GM19240 (cell line): Measurements from ENCODE around the gene APEX2.
"Not testable (repeated sequence)": the region's sequence is repeated elsewhere in the genome, so short reads cannot be mapped to it uniquely, and the experiment has no call there.

ENCODE experiments used
- DNase-seq: peaks from one replicate; pipeline ENCODE4 v3.0.0; 2011; ENCODE audit warnings: low spot score; ENCODE audit not compliant: insufficient read length

The APEX2 gene

DNA sequence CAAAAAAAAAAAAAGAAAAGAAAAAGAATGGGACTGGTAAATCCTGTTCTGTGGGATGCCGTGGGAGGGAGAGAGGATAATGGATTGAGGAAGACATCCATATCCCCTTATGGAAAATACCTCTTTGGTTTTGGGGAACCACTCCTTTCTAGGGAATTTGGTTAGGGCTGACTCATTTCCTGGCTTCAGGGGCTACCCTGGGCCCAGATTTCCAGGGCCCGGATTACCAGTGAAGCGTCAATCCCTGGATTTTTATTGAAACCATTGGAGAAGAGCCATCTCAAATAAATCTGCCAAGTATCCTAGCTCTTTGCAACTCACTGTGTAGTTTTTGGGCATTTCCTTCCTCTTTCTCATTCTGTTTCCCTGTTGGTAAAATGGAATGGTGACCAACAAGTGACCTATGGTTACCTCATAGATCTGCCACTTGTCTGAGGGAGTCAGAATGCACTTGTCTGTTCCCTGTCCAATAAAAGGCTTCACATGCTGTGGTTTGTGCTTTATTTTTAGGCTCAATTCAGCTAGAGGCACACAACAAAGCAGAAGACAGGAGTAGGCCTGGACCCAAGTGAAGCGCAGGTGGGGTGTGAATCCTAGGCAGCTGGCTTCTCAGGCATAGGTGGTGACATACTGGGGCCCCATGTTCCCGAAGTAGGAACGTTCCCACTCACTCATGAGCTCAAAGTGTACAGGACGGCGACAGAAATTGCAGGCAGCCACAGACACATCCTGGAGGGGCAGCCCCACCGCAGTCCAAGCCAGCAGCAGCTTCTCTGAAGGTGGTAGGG is 8.6 kb downstream of the APEX2 start:
- no peak for DNase-seq

DNA sequence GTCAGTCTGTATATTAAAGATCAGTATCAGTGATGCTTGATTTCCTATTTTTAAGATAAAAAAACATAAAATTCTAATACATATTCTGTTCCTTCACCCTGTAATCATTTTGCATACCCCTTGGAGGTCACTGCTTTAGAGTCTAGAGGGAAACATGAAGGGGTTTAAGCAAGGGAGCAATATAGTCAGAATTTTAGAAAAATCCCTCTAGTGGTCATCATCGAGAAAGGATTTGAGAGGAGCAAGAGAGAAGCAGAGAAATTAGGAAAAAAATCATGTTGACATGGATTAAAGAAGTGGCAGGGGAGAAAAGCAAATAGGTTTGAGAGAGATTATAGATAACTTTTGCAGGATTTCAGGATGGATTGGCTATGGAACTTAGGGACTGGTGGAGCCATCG is 11.1 kb downstream of the APEX2 start:
- no peak for DNase-seq

DNA sequence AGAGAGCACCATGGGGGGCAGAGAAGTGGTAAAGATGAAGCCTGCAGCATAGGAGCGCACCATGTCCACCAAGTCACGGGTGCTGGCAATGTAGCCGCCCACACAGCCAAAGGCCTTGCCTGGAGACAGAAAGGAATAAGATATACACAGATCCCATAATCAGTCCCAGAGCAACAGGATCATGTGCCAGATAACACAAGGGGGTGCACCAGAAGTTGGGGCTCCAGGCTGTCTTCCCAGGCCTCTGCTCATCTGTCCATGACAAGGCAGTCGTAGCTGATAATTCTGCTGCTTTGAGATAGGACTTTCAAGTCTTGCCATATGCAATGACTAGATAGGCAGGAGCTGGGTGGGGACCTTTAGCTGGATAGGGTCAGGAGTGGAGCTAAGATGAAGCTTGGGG is 14.7 kb downstream of the APEX2 start:
- no peak for DNase-seq

DNA sequence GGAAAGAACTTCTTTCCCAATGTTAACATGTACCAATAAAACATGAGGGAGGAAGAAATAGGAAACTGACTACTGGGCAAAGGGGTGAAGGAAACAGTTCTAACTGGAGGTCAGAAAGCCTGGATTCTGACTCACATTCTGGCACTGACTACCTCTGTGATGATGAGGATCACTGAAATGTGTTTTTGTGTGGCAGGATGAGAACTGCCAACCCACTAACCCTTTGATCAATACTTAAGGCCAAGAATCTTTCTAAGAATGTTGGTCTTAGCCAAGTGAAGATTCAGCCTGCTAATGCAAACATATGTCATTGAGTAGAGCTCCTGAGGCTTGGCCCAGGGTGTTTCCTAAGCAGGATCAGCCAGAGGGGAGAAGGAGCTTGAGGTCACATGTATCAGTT is 26.0 kb downstream of the APEX2 start:
- no peak for DNase-seq

DNA sequence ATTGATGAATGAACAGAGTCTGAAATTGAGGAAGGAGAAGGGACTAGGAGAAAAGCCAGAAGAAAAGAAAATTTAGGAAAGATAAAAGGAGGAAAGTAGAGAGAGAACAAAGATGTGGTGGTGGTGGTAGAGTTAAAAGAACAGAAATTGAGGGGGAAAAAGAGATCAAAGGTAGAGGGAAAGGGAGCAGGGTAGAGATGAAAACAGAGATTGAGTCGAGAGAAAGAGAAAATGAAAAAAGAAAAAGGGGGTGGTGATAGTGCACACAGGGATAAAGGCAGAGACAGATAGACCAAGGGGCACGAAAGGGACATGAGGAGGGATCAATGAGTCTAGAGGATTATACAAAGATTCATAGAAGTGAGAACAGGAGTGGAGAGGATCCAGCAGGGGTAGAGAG is 26.7 kb downstream of the APEX2 start:
- DNase-seq, result no peak

DNA sequence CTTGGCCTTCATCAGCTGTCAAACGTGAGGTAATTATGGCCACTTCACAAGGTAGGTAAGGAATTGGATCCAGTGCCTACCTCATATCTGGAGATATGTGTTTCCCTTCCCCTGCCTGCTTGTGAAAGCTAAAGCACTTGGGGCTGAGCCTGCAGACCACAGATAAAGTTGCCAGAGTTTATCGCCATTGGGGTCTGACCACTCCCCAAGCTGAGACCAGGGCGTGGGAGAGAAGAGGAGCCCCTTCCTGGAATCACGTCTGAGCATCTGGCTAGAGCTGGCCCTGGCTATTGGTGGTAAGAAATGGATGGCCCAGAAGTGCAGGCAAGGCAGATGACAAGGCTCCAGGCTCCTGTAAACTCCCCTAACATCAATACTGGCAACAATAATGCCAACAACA is 27.9 kb downstream of the APEX2 start:
- DNase-seq, result no peak

DNA sequence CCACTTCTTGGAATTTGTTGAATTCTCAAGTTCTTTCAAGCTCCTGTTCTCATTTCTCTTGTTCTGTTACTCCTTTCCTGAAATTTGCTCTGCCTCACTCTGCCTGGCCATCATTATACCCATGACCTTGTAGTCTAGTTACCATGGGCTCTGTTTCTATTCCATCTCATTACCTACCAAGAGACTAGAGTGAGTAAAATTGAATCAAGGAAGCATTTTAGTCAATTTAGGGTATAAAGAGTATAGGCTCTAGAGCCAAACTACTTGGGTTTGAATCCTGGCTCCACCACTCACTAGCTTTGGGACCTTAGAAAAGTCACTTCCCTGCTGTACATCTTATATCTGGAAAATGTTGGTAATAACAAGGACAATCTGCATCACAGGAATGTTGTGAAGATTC is 28.4 kb downstream of the APEX2 start:
- no peak for DNase-seq

DNA sequence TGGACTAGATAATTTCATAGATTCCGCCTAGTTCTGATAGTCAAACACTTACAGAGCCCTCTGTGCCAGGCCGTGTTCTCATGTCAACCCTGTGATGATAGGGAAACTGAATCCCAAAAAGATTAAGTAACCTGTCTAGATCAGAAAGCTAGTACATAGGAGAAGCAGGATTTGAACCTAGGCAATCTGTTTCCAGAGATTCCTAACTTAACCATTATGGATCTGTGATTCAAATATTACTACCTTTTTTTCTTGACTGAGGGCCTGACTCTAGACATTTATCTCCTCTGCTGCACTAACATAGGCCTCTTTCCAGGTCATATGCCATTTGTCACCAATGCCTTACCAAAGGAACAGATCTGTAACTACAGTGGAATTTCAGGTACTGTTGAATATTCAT is 29.1 kb downstream of the APEX2 start:
- DNase-seq, result no peak

DNA sequence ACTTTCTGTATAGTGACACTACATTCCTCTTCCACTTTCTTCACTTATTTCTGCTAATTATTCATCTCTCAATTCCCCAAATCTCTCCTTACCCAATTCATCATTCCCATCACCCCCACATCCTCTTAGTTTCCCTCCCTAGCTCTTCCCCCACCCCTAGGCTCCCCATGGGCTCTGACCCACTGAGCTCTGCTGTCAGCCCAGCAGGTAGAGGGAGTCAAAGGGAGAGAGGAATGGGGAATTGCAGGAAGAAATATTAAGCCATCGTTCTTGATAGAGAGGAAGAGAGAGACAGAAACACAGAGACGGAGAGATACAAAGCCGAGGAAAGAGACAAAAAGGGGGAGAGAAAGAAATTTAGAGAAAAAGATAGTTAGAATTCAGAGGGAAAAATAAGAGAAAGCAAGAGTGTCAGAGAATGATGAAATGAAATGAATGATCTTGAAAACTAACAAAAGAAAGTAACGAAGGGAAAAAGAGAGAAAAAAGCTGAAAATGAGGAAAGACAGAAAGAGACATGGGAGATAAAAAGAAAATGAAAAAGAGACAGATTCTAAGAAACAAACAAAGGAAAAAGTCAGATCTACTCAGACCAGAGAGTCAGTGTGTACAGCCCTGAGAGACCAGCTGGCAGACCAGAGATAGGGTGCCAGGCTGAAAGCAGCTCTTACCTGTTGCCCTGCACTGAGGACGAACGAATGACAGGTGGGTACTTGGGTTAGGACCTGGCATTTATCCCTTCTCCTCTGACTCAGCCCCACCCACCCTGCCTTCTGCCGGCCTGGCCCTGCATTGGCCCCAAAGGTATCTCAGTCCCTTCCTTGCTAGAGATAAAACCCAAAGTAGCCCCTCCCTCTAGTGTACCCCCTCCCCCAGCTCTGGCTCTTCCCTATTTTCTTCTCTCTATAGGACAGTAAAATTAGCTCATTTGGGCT is 30.4 kb downstream of the APEX2 start, which contains the start of gene ALAS2:
TSS of gene ALAS2 (minus strand) at position 707 of the 935 bp plus-strand sequence. CDS start 4,977 bp downstream, outside the sequence.
- DNase-seq, result no peak

DNA sequence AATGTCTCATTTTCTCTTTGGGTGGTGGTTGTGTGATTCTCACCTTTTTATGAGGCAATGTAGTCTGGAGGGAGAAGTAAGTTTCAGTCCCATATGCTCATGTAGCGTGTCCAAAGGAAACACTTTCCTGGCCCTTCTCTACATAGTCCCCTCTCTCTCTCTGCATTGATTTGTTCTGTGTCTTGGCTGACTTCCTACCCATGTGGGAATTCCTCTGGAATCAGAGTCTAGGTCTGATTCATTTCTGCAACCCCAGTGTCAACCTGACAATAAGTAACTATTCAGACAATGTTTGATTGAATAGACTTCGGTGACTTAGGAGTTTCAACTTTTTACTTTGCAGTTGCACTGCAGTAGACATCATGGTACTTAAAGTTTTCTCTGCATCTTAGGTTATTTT is 33.3 kb downstream of the APEX2 start:
- no peak for DNase-seq

DNA sequence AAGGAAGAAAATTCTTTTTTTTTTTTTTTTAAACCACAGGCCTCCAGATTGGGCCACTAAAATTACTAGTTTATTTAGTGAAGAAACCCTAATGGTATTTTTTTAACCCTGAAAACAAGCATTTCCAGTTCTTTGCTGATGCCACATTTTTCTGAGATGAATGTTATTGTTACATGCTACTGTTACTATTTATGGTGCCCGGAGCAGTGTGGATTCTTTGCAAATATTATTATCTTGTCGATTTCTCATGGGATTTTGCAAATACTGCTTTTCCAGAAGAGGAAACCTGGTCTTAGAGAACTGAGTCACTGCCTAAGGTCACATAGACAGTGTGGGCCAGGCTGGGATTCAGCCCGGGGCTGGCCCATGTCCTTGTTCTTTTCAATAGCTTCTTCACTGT is 39.3 kb downstream of the APEX2 start:
- DNase-seq, result no peak

DNA sequence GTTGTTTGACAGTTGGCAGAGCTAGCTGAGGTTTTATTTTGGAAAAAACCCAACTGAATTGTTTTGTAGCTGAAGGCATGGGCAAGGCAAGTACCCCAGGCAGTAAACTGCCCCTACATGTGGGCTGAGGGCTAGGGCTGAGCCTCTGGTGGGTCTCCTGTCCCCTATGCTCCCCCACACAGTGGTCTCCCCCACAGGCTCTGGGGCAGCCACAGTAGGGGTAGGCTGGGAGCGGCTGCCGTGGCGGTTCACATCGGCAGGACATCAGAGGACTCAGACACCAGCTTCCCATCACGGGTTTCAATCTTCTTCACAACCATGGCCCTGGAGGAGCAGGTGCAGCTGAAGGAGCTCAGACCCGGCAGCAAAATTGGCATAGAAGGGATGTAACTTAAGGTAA is 41.4 kb downstream of the APEX2 start:
- no peak for DNase-seq

DNA sequence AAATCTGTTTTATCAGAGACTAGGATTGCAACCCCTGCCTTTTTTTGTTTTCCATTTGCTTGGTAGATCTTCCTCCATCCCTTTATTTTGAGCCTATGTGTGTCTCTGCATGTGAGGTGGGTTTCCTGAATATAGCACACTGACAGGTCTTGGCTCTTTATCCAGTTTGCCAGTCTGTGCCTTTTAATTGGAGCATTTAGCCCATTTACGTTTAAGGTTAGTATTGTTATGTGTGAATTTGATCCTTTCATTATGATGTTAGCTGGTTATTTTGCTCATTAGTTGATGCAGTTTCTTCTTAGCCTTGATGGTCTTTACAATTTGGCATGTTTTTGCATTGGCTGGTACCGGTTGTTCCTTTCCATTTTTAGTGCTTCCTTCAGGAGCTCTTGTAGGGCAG is 50.4 kb downstream of the APEX2 start:
- DNase-seq, result not testable (repeated sequence)

DNA sequence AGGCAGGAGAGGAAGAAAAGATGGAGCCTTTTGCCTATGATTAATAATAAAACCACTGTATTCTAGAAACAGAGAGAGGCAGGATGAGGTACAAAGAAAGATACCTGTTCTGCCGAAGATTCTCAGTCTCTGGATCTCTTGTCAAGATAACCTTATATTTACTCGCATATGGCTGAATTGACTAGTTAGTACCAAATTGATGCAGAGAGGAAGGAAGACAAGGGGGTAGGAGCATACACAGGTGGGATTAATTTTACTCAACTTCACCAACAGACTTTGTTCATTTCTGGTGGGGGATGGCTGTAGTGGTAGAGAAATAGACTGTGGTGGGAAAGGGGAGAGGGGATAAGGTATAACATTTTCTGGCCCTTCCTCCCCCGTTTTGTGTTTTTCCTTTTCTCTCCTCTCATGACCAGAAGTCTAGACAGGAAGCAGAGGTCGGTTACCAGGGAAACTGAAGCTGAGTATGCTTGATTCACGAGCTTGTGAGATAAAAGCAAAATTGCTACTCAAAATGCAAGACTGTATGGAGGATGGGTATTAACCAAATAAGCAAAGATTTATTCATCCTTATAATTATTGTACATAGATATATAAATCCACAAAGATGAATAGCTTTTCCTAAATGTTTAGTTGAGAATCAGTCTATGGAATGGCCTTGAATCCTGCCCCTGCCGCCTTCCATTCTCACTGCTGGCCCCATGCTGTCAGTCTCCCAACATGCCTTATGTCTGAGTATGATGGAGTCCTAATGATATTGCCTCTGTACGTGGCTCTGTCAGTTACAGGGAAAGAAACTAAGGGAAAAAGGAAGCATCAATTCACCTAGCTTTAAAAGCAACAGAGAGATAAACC is 56.9 kb downstream of the APEX2 start:
- no peak for DNase-seq

DNA sequence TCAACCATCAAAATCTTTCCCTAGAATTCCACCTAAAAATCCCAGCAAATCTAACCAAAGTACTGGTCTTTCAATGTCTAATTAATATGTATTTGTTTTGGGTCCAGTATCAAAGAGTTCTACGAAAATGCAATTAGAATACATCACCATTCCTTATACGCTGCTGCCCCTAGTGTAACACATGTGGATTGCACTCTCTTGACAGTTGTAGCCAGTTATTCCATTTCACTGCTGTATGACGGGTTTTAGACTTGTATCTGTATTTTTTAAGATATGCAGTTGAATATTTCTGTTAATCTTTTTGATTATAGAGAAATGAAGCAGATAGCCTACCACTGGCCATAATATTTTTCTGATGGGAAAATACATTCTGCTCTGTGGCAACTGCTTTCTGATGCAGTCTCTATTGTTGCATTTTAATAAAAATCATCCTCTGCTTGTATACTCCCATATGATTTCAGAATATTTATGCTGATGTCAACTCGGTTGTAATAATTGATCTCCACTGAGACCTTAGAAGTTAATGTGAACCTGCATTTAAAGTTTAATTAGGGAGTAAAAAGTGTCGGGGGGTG is 57.6 kb downstream of the APEX2 start:
- no peak for DNase-seq
